ENCODE results near the gene ZNF618. TPM values are rescaled to one million over a fixed set of nuclear protein-coding genes. Genes with fewer than 3 reads are reported as not detected.

The ZNF618 gene
- total RNA-seq, 1 experiment from 2014 or later = 1.8 TPM

DNA sequence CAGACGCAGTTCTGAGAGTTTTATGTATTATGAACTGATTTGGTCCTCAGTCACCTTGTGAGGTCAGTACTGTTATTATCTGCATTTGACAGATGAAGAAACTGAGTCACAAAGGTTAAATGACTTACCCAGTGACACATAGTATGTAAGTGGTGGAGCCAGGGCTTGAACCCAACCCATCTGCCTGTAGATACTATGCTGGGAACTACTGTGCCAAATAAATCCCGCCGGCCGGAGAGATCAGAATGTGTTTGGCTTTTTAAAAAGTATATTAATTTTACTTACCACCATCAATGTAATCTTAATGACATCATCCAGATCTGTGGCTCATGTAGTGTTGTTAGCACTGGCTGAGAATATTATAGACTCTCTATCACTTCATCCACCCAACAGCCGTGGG, 80.8 kb downstream of the ZNF618 start:
- intact Hi-C loops (cut with micrococcal nuclease; ENCODE audit: unreplicated experiment) (no loop called here), in situ Hi-C loops (cut with HindIII; ENCODE audit: low pct_unique_long_range_greater_than_20kb, low sequenced_read_pairs) (no loop called here)
- H3K4me1 ChIP-seq (ENCODE audit: control insufficient read depth, insufficient read depth, low read length) = no peaks in the 10 kb centered on the region
- ATAC-seq = no peak
- no peak overlapping the region for H3K27ac ChIP-seq (ENCODE audit: low read length)
- BruUV-seq (replicated peaks) = no TSS peak
- no peak for TF ChIP-seq TCF7L2 (IDR thresholded peaks at IDR 0.05; ENCODE audit: low read depth, low read length)
- TF ChIP-seq, protein P1, sequence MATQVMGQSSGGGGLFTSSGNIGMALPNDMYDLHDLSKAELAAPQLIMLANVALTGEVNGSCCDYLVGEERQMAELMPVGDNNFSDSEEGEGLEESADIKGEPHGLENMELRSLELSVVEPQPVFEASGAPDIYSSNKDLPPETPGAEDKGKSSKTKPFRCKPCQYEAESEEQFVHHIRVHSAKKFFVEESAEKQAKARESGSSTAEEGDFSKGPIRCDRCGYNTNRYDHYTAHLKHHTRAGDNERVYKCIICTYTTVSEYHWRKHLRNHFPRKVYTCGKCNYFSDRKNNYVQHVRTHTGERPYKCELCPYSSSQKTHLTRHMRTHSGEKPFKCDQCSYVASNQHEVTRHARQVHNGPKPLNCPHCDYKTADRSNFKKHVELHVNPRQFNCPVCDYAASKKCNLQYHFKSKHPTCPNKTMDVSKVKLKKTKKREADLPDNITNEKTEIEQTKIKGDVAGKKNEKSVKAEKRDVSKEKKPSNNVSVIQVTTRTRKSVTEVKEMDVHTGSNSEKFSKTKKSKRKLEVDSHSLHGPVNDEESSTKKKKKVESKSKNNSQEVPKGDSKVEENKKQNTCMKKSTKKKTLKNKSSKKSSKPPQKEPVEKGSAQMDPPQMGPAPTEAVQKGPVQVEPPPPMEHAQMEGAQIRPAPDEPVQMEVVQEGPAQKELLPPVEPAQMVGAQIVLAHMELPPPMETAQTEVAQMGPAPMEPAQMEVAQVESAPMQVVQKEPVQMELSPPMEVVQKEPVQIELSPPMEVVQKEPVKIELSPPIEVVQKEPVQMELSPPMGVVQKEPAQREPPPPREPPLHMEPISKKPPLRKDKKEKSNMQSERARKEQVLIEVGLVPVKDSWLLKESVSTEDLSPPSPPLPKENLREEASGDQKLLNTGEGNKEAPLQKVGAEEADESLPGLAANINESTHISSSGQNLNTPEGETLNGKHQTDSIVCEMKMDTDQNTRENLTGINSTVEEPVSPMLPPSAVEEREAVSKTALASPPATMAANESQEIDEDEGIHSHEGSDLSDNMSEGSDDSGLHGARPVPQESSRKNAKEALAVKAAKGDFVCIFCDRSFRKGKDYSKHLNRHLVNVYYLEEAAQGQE (IDR thresholded peaks at IDR 0.05; ENCODE audit: insufficient read depth in 1 of 2, low read depth in 2 of 2, low read length in 1 of 2) = no peak
- TF ChIP-seq, protein P2, sequence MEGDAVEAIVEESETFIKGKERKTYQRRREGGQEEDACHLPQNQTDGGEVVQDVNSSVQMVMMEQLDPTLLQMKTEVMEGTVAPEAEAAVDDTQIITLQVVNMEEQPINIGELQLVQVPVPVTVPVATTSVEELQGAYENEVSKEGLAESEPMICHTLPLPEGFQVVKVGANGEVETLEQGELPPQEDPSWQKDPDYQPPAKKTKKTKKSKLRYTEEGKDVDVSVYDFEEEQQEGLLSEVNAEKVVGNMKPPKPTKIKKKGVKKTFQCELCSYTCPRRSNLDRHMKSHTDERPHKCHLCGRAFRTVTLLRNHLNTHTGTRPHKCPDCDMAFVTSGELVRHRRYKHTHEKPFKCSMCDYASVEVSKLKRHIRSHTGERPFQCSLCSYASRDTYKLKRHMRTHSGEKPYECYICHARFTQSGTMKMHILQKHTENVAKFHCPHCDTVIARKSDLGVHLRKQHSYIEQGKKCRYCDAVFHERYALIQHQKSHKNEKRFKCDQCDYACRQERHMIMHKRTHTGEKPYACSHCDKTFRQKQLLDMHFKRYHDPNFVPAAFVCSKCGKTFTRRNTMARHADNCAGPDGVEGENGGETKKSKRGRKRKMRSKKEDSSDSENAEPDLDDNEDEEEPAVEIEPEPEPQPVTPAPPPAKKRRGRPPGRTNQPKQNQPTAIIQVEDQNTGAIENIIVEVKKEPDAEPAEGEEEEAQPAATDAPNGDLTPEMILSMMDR (IDR thresholded peaks at IDR 0.05) = no peak
- TF ChIP-seq SIN3A (IDR thresholded peaks at IDR 0.05; ENCODE audit: borderline replicate concordance, insufficient read depth, low read depth, low read length) = no peak
- TF ChIP-seq POLR2AphosphoS5 (IDR thresholded peaks at IDR 0.05; ENCODE audit: low read depth, low read length) = no peak
- no peaks in the 10 kb centered on the region for H3K36me3 ChIP-seq (ENCODE audit: control insufficient read depth, insufficient read depth, low read length)
- no peak overlapping the region for H3K4me3 ChIP-seq (ENCODE audit: low read depth in 2 of 2, low read length in 2 of 2)
- ChIA-PET CTCF (no interaction called here), POLR2A (no interaction called here)
- H3K9me3 ChIP-seq (ENCODE audit: control insufficient read depth, insufficient read depth, low read depth, low read length) = no peaks in the 10 kb centered on the region
- DNase-seq (ENCODE audit: low read depth, low spot score) = no peak
- no peaks in the 10 kb centered on the region for H3K27me3 ChIP-seq (ENCODE audit: control insufficient read depth, insufficient read depth, low read length)

DNA sequence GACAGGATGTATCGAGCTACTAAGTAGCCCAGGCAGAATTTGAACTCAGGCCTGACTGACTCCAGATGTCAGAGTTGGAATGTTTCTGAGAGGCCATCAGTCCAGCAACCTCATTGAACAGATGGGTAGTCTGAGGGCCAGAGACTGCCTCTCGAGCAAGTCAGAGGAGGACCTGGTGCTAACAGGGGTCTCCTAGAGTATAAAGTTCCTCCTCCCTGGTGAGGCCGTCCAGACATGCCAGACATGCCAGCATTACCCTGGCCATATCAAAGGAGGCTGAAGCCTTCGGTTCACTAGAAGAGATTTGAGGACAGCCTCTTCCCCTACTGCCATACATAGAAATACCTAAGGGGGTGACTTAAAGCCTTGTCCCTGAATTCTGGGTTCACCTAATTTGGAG, 81.2 kb downstream of the ZNF618 start:
- BruUV-seq (replicated peaks) = no TSS peak
- H3K4me1 ChIP-seq (ENCODE audit: control insufficient read depth, insufficient read depth, low read length) = no peaks in the 10 kb centered on the region
- ChIA-PET CTCF (no interaction called here), POLR2A (no interaction called here)
- TF ChIP-seq, protein P2 (IDR thresholded peaks at IDR 0.05) = no peak
- TF ChIP-seq, protein P1 (IDR thresholded peaks at IDR 0.05; ENCODE audit: insufficient read depth in 1 of 2, low read depth in 2 of 2, low read length in 1 of 2) = no peak
- TF ChIP-seq TCF7L2 (IDR thresholded peaks at IDR 0.05; ENCODE audit: low read depth, low read length) (no peak), POLR2AphosphoS5 (IDR thresholded peaks at IDR 0.05; ENCODE audit: low read depth, low read length) (no peak), SIN3A (IDR thresholded peaks at IDR 0.05; ENCODE audit: borderline replicate concordance, insufficient read depth, low read depth, low read length) (no peak)
- in situ Hi-C loops (cut with HindIII; ENCODE audit: low pct_unique_long_range_greater_than_20kb, low sequenced_read_pairs) = no loop called here
- no peak overlapping the region for H3K27ac ChIP-seq (ENCODE audit: low read length)
- H3K9me3 ChIP-seq (ENCODE audit: control insufficient read depth, insufficient read depth, low read depth, low read length) = no peaks in the 10 kb centered on the region
- H3K27me3 ChIP-seq (ENCODE audit: control insufficient read depth, insufficient read depth, low read length) = no peaks in the 10 kb centered on the region
- no peaks in the 10 kb centered on the region for H3K36me3 ChIP-seq (ENCODE audit: control insufficient read depth, insufficient read depth, low read length)
- no peak overlapping the region for H3K4me3 ChIP-seq (ENCODE audit: low read depth in 2 of 2, low read length in 2 of 2)
- DNase-seq (ENCODE audit: low read depth, low spot score) (no peak), ATAC-seq (no peak)
- intact Hi-C loops (cut with micrococcal nuclease; ENCODE audit: unreplicated experiment) = no loop called here

Data from Panc1 (cell line).